Measurements from ENCODE around the gene VWF. TPM values are rescaled to one million over a fixed set of nuclear protein-coding genes. Genes with fewer than 3 reads are reported as not detected.
A peak's percentile ranks its signal among the peaks of the same experiment; 100 is the strongest.
"Not testable (repeated sequence)": the region's sequence is repeated elsewhere in the genome, so short reads cannot be mapped to it uniquely, and the experiment has no call there.

Gene VWF
- total RNA-seq, 1 donor from 2014 or later, result 0.21 TPM

DNA sequence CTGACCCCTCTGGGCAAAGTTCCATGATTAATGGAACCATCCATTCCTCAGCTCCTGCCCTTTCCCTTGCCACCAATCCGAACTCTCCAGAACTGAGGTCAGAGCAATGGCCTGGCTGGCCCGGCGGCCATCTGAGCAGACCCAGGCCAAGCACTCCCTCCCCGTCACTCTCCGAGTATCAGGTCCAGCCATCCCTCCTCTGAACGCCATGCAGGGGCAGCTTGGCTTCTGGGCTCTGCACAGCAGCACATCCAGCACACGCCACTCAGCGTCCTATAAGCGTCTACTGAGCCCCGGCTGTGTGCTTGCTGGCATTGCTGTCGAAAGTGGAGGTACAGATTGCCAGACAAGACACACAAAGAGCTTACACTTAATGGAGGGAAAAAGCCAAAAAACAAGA lies 34.3 kb upstream of the VWF start:
- TF ChIP-seq CTCF (conservative IDR thresholded peaks at IDR 0.05), result no peak
- Mint-ChIP-seq H3K9me3 (no peaks in the 10 kb centered on the region), H3K27ac (ENCODE audit: unreplicated experiment) (peak overlapping the region; percentile 53)

GRCh38 chr12:6158255-6158654 lies 33.8 kb upstream of the VWF start:
- no peaks in the 10 kb centered on the region for H3K9me3 Mint-ChIP-seq
- no peak for DNase-seq (ENCODE audit: low read depth, low spot score)
- no peak for TF ChIP-seq CTCF (conservative IDR thresholded peaks at IDR 0.05)
- H3K27ac Mint-ChIP-seq (ENCODE audit: unreplicated experiment), result no peak overlapping the region
- no peak overlapping the region for H3K4me3 Mint-ChIP-seq
- H3K4me1 Mint-ChIP-seq, result peaks cover 13% of the 10 kb centered on the region
- no peaks in the 10 kb centered on the region for H3K36me3 Mint-ChIP-seq (ENCODE audit: low read depth)
- no peaks in the 10 kb centered on the region for H3K27me3 Mint-ChIP-seq (ENCODE audit: low read depth)

More for the DNA sequence above, 34.3 kb upstream of the VWF start:
- H3K27me3 Mint-ChIP-seq (ENCODE audit: low read depth), result no peaks in the 10 kb centered on the region
- no peaks in the 10 kb centered on the region for H3K36me3 Mint-ChIP-seq (ENCODE audit: low read depth)
- DNase-seq (ENCODE audit: low read depth, low spot score), result no peak
- H3K4me1 Mint-ChIP-seq, result peaks cover 13% of the 10 kb centered on the region
- no peak overlapping the region for H3K4me3 Mint-ChIP-seq

DNA sequence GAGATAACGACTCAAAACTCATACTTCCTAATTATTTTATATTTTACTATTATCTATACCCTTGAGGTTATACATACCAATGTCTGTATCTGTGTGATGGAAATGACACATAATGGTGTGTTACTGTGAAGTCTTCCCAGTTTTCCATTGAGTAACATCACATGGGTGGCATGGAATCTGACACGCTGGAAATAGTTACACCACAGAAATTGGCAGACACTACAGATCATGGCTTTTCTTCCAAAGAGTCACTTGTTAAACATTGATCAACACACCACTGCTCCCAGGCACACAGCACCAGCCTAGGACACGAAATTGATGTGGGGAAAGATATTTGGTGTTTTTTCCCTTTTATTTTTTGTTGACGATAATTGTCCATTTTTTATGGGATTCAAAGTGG lies 33.0 kb upstream of the VWF start:
- Mint-ChIP-seq H3K27me3 (ENCODE audit: low read depth) (no peaks in the 10 kb centered on the region), H3K9me3 (no peaks in the 10 kb centered on the region), H3K4me3 (no peak overlapping the region), H3K4me1 (peaks cover 13% of the 10 kb centered on the region), H3K27ac (ENCODE audit: unreplicated experiment) (no peak overlapping the region), H3K36me3 (ENCODE audit: low read depth) (no peaks in the 10 kb centered on the region)
- TF ChIP-seq CTCF (conservative IDR thresholded peaks at IDR 0.05), result no peak
- DNase-seq (ENCODE audit: low read depth, low spot score), result no peak

GRCh38 chr12:6154730-6155459 lies 30.4 kb upstream of the VWF start:
- no peak for TF ChIP-seq CTCF (conservative IDR thresholded peaks at IDR 0.05)
- no peak for DNase-seq (ENCODE audit: low read depth, low spot score)
- H3K27me3 Mint-ChIP-seq (ENCODE audit: low read depth), result no peaks in the 10 kb centered on the region
- H3K27ac Mint-ChIP-seq (ENCODE audit: unreplicated experiment), result no peak overlapping the region
- H3K9me3 Mint-ChIP-seq, result no peaks in the 10 kb centered on the region
- H3K4me1 Mint-ChIP-seq, result peaks cover 13% of the 10 kb centered on the region
- no peaks in the 10 kb centered on the region for H3K36me3 Mint-ChIP-seq (ENCODE audit: low read depth)
- H3K4me3 Mint-ChIP-seq, result no peak overlapping the region

DNA sequence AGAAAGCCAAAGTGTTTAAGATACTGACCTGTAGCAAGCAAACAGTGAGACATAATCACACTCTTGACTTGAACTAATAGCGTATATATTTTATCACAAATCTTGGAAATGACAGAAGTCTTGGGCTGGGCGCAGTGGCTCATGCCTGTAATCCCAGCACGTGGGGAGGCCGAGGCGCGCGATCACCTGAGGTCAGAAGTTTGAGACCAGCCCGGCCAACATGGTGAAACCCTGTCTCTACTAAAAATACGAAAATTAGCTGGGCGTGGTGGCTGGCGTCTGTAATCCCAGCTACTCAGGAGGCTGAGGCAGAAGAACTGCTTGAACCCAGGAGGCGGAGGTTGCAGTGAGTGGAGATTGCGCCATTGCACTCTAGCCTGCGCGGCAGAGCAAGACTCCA lies 24.3 kb upstream of the VWF start:
- not testable (repeated sequence) for H3K9me3 Mint-ChIP-seq; H3K27ac Mint-ChIP-seq (ENCODE audit: unreplicated experiment); H3K27me3 Mint-ChIP-seq (ENCODE audit: low read depth); H3K4me3 Mint-ChIP-seq; H3K4me1 Mint-ChIP-seq; DNase-seq (ENCODE audit: low read depth, low spot score); H3K36me3 Mint-ChIP-seq (ENCODE audit: low read depth)

- DNase-seq (ENCODE audit: low read depth, low spot score), result no peak
- Mint-ChIP-seq H3K27me3 (ENCODE audit: low read depth) (no peaks in the 10 kb centered on the region), H3K9me3 (no peaks in the 10 kb centered on the region), H3K4me1 (peaks cover under 1% of the 10 kb centered on the region), H3K4me3 (no peak overlapping the region), H3K27ac (ENCODE audit: unreplicated experiment) (peak overlapping the region; percentile 60), H3K36me3 (ENCODE audit: low read depth) (no peaks in the 10 kb centered on the region)
- TF ChIP-seq CTCF (conservative IDR thresholded peaks at IDR 0.05), result no peak
Observed at GRCh38 chr12:6148061-6148460, 23.6 kb upstream of the VWF start.
